HFFc6 (cell line): Measurements from ENCODE around the gene CNPY3. TPM values are rescaled to one million over a fixed set of nuclear protein-coding genes. Genes with fewer than 3 reads are reported as not detected.
"Not testable (repeated sequence)": the region's sequence is repeated elsewhere in the genome, so short reads cannot be mapped to it uniquely, and the experiment has no call there.

Source experiments
- DNase-seq: peaks from one replicate; pipeline ENCODE4 v3.0.0-alpha.2; 2018
- H3K27ac Mint-ChIP-seq: 2 replicates; pipeline ENCODE4 v1.8.0; 2020; ENCODE audit warnings: mild to moderate bottlenecking, mixed read lengths
- H3K27me3 Mint-ChIP-seq: 2 replicates; pipeline ENCODE4 v1.8.0; 2021; ENCODE audit warnings: mild to moderate bottlenecking, moderate library complexity, mixed read lengths; ENCODE audit not compliant: insufficient read depth
- H3K36me3 Mint-ChIP-seq: 2 replicates; pipeline ENCODE4 v1.8.0; 2021; ENCODE audit warnings: low read depth, mixed read lengths
- H3K4me1 Mint-ChIP-seq: 2 replicates; pipeline ENCODE4 v1.8.0; 2020; ENCODE audit warnings: low read depth, mixed read lengths
- H3K4me3 Mint-ChIP-seq: 2 replicates; pipeline ENCODE4 v1.8.0; 2020; ENCODE audit warnings: mild to moderate bottlenecking, moderate library complexity, mixed read lengths
- H3K9me3 Mint-ChIP-seq: 2 replicates; pipeline ENCODE4 v1.8.0; 2020; ENCODE audit warnings: mild to moderate bottlenecking, mixed read lengths
- CTCF ChIP-seq: fragments of 200-600 bp; sonication (generic); IDR thresholded peaks from 2 replicates; pipeline ENCODE4 v1.5.0; 2021; ENCODE audit warnings: antibody characterized with exemption, mild to moderate bottlenecking
- total RNA-seq, 6 experiments: library from RNA; stranded (reverse); fragmentation: NEBNext Ultra II Directional; extraction: Animal tissue kit (Norgen Biotek cat#: 25700); gene quantifications; 2 replicates in 1 of 6; 3 replicates in 5 of 6; pipeline ENCODE4 v1.2.3, GENCODE V29; 2021

CNPY3 gene
- total RNA-seq, 6 experiments from 2014 or later = 38.0 to 51.7 (median 42.5) TPM

- Mint-ChIP-seq H3K9me3 (no peaks in the 10 kb centered on the region), H3K4me1 (no peaks in the 10 kb centered on the region), H3K27ac (no peak overlapping the region), H3K36me3 (peaks cover 15% of the 10 kb centered on the region; the same call in 1 of the 2 replicates), H3K27me3 (peaks cover 2% of the 10 kb centered on the region), H3K4me3 (no peak overlapping the region)
- DNase-seq = no peak
- no peak for TF ChIP-seq CTCF
Observed at GRCh38 chr6:42939810-42940167, 10.5 kb downstream of the CNPY3 start.

GRCh38 chr6:42940493-42941045 lies 11.3 kb downstream of the CNPY3 start:
- Mint-ChIP-seq H3K27ac (no peak overlapping the region), H3K27me3 (peaks cover 2% of the 10 kb centered on the region), H3K4me1 (no peaks in the 10 kb centered on the region), H3K4me3 (no peak overlapping the region), H3K9me3 (no peaks in the 10 kb centered on the region), H3K36me3 (peaks cover 11% of the 10 kb centered on the region; the same call in 1 of the 2 replicates)
- no peak for DNase-seq
- TF ChIP-seq CTCF = no peak

- H3K27ac Mint-ChIP-seq, H3K4me1 Mint-ChIP-seq, H3K27me3 Mint-ChIP-seq, DNase-seq, H3K9me3 Mint-ChIP-seq, H3K36me3 Mint-ChIP-seq, H3K4me3 Mint-ChIP-seq: not testable (repeated sequence)
Observed at GRCh38 chr6:42941356-42941755, 12.1 kb downstream of the CNPY3 start.

GRCh38 chr6:42942444-42942843 lies 13.2 kb downstream of the CNPY3 start:
- no peak overlapping the region for H3K27ac Mint-ChIP-seq
- no peak for DNase-seq
- H3K4me3 Mint-ChIP-seq = no peak overlapping the region
- no peaks in the 10 kb centered on the region for H3K4me1 Mint-ChIP-seq
- no peaks in the 10 kb centered on the region for H3K27me3 Mint-ChIP-seq
- H3K36me3 Mint-ChIP-seq = peaks cover 8% of the 10 kb centered on the region; the same call in 1 of the 2 replicates
- no peaks in the 10 kb centered on the region for H3K9me3 Mint-ChIP-seq
- TF ChIP-seq CTCF = no peak

GRCh38 chr6:42947950-42948349 lies 18.7 kb downstream of the CNPY3 start:
- Mint-ChIP-seq H3K36me3 (peaks cover 4% of the 10 kb centered on the region; the same call in 1 of the 2 replicates), H3K27me3 (no peaks in the 10 kb centered on the region; the same call in 1 of the 2 replicates), H3K4me1 (no peaks in the 10 kb centered on the region), H3K9me3 (no peaks in the 10 kb centered on the region), H3K27ac (no peak overlapping the region), H3K4me3 (no peak overlapping the region)
- no peak for TF ChIP-seq CTCF
- no peak for DNase-seq

- TF ChIP-seq CTCF = no peak
- Mint-ChIP-seq H3K9me3 (no peaks in the 10 kb centered on the region), H3K36me3 (no peaks in the 10 kb centered on the region), H3K27ac (no peak overlapping the region), H3K4me1 (no peaks in the 10 kb centered on the region), H3K27me3 (no peaks in the 10 kb centered on the region; the same call in 1 of the 2 replicates), H3K4me3 (no peak overlapping the region)
- no peak for DNase-seq
Observed at GRCh38 chr6:42952389-42952788, 23.1 kb downstream of the CNPY3 start.

GRCh38 chr6:42954405-42954804 lies 25.1 kb downstream of the CNPY3 start:
- DNase-seq, H3K27ac Mint-ChIP-seq, H3K36me3 Mint-ChIP-seq, H3K9me3 Mint-ChIP-seq, H3K27me3 Mint-ChIP-seq, H3K4me1 Mint-ChIP-seq, H3K4me3 Mint-ChIP-seq: not testable (repeated sequence)
